ENCODE data around the gene TMEM170A.
A peak's percentile ranks its signal among the peaks of the same experiment; 100 is the strongest.

The TMEM170A gene

DNA sequence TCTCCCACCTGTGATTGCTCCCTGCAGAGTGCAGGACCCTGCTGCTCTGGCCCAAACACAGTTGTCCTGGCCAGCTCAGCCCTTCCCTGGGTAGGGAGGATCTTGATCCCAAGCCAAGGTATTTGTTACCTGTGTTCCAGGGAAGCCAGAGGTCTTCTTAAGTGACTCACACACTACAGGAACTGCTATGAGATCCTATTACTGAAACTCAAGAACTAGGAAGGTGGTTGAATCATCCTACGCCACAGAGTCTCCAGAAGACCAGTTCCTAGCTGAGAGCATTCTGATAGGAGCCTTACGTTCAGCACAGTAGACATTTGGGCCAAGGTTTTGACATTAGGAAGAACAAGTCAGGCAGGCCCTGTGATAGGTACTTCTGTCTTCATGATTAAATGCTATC lies 18.7 kb upstream of the TMEM170A start:
- Histone ChIP-seq H3K9me2 (ENCODE audit: low read depth, low read length) (no peaks in the 10 kb centered on the region), H3K9ac (ENCODE audit: low read length) (no peak overlapping the region), H3K27ac (ENCODE audit: low read depth, low read length, poor library complexity, severe bottlenecking) (no peak overlapping the region), H2AFZ (ENCODE audit: low read length) (no peak overlapping the region), H3K9me3 (ENCODE audit: low read length) (no peaks in the 10 kb centered on the region), H3K36me3 (ENCODE audit: insufficient read depth, low read length) (no peaks in the 10 kb centered on the region), H4K20me1 (ENCODE audit: insufficient read depth, low read length) (no peaks in the 10 kb centered on the region), H3K79me2 (ENCODE audit: insufficient read depth, low read length) (no peaks in the 10 kb centered on the region), H3K4me3 (ENCODE audit: low read depth, low read length, poor library complexity, severe bottlenecking) (no peak overlapping the region), H3K4me2 (ENCODE audit: low read length) (no peak overlapping the region), H3K4me1 (ENCODE audit: insufficient read depth, low read length, severe bottlenecking) (peaks cover 33% of the 10 kb centered on the region), H3F3A (ENCODE audit: insufficient read depth, low read length) (peaks cover 3% of the 10 kb centered on the region; the same call in 1 of the 2 replicates), H3K27me3 (ENCODE audit: insufficient read depth, low read length) (no peaks in the 10 kb centered on the region)
- TF ChIP-seq CTCF (IDR thresholded peaks at IDR 0.05; ENCODE audit: low read length) (no peak), EZH2 (IDR thresholded peaks at IDR 0.05; ENCODE audit: borderline replicate concordance, low read length) (no peak)

- Histone ChIP-seq H3K36me3 (ENCODE audit: insufficient read depth, low read length) (no peaks in the 10 kb centered on the region), H3F3A (ENCODE audit: insufficient read depth, low read length) (peaks cover 3% of the 10 kb centered on the region; the same call in 1 of the 2 replicates), H3K9me3 (ENCODE audit: low read length) (no peaks in the 10 kb centered on the region), H3K9me2 (ENCODE audit: low read depth, low read length) (no peaks in the 10 kb centered on the region), H2AFZ (ENCODE audit: low read length) (no peak overlapping the region), H3K27me3 (ENCODE audit: insufficient read depth, low read length) (no peaks in the 10 kb centered on the region), H3K27ac (ENCODE audit: low read depth, low read length, poor library complexity, severe bottlenecking) (no peak overlapping the region), H4K20me1 (ENCODE audit: insufficient read depth, low read length) (no peaks in the 10 kb centered on the region), H3K4me1 (ENCODE audit: insufficient read depth, low read length, severe bottlenecking) (peaks cover 33% of the 10 kb centered on the region), H3K79me2 (ENCODE audit: insufficient read depth, low read length) (no peaks in the 10 kb centered on the region), H3K4me3 (ENCODE audit: low read depth, low read length, poor library complexity, severe bottlenecking) (no peak overlapping the region), H3K9ac (ENCODE audit: low read length) (no peak overlapping the region), H3K4me2 (ENCODE audit: low read length) (no peak overlapping the region)
- TF ChIP-seq EZH2 (IDR thresholded peaks at IDR 0.05; ENCODE audit: borderline replicate concordance, low read length) = no peak
Measured at GRCh38 chr16:75482434-75483205, 18.1 kb upstream of the TMEM170A start.

GRCh38 chr16:75481475-75481874 lies 17.0 kb upstream of the TMEM170A start:
- Histone ChIP-seq H3K9ac (ENCODE audit: low read length) (no peak overlapping the region), H3K79me2 (ENCODE audit: insufficient read depth, low read length) (no peaks in the 10 kb centered on the region), H3K9me2 (ENCODE audit: low read depth, low read length) (no peaks in the 10 kb centered on the region), H3K4me1 (ENCODE audit: insufficient read depth, low read length, severe bottlenecking) (peaks cover 29% of the 10 kb centered on the region), H3K4me3 (ENCODE audit: low read depth, low read length, poor library complexity, severe bottlenecking) (no peak overlapping the region), H3K27ac (ENCODE audit: low read depth, low read length, poor library complexity, severe bottlenecking) (no peak overlapping the region), H3F3A (ENCODE audit: insufficient read depth, low read length) (peaks cover 3% of the 10 kb centered on the region; the same call in 1 of the 2 replicates), H3K36me3 (ENCODE audit: insufficient read depth, low read length) (no peaks in the 10 kb centered on the region), H3K9me3 (ENCODE audit: low read length) (no peaks in the 10 kb centered on the region), H4K20me1 (ENCODE audit: insufficient read depth, low read length) (no peaks in the 10 kb centered on the region), H2AFZ (ENCODE audit: low read length) (no peak overlapping the region), H3K27me3 (ENCODE audit: insufficient read depth, low read length) (no peaks in the 10 kb centered on the region), H3K4me2 (ENCODE audit: low read length) (no peak overlapping the region)
- TF ChIP-seq CTCF (IDR thresholded peaks at IDR 0.05; ENCODE audit: low read length) = peak; percentile 23; the same call in 1 of the 2 replicates
- TF ChIP-seq EZH2 (IDR thresholded peaks at IDR 0.05; ENCODE audit: borderline replicate concordance, low read length) = no peak

Measured in OCI-LY1 (cell line).